NCI-H82 (cell line): Measurements from ENCODE around the gene CUX1.

Experiments used
- DNase-seq: peaks from one replicate; lab custom pipeline; 2025; lab: John Stamatoyannopoulos, UW

The CUX1 gene

GRCh38 chr7:101957744-101958525 is 140.5 kb downstream of the CUX1 start:
- DNase-seq, result no peak

GRCh38 chr7:101959342-101959741 is 141.9 kb downstream of the CUX1 start:
- no peak for DNase-seq

- no peak for DNase-seq
Measured at GRCh38 chr7:101959829-101960228, 142.4 kb downstream of the CUX1 start.

GRCh38 chr7:101960323-101960722 is 142.9 kb downstream of the CUX1 start:
- no peak for DNase-seq

GRCh38 chr7:101960985-101961708 is 143.7 kb downstream of the CUX1 start:
- no peak for DNase-seq

- no peak for DNase-seq
Measured at GRCh38 chr7:101961811-101962210, 144.4 kb downstream of the CUX1 start.

- no peak for DNase-seq
Measured at GRCh38 chr7:101963693-101964092, 146.3 kb downstream of the CUX1 start.

GRCh38 chr7:101964680-101965452 is 147.4 kb downstream of the CUX1 start:
- no peak for DNase-seq

- DNase-seq, result no peak
Measured at GRCh38 chr7:101968720-101969466, 151.5 kb downstream of the CUX1 start.

- DNase-seq, result no peak
Measured at GRCh38 chr7:101969997-101970585, 152.7 kb downstream of the CUX1 start.

GRCh38 chr7:101970801-101971200 is 153.4 kb downstream of the CUX1 start:
- no peak for DNase-seq

GRCh38 chr7:101971457-101971856 is 154.0 kb downstream of the CUX1 start:
- DNase-seq, result no peak

GRCh38 chr7:101972627-101973026 is 155.2 kb downstream of the CUX1 start:
- DNase-seq, result no peak

GRCh38 chr7:101973130-101973529 is 155.7 kb downstream of the CUX1 start:
- DNase-seq, result no peak

- DNase-seq, result no peak
Measured at GRCh38 chr7:101974393-101974792, 157.0 kb downstream of the CUX1 start.

GRCh38 chr7:101975046-101975445 is 157.6 kb downstream of the CUX1 start:
- no peak for DNase-seq

GRCh38 chr7:101976411-101976810 is 159.0 kb downstream of the CUX1 start:
- DNase-seq, result no peak

- DNase-seq, result no peak
Measured at GRCh38 chr7:101977249-101977648, 159.8 kb downstream of the CUX1 start.

- DNase-seq, result no peak
Measured at GRCh38 chr7:101978683-101979082, 161.3 kb downstream of the CUX1 start.

- DNase-seq, result no peak
Measured at GRCh38 chr7:101983147-101983811, 165.9 kb downstream of the CUX1 start.
